Gastrocnemius medialis (tissue), 4 donors: Measurements from ENCODE around the gene ITGAV. TPM values are rescaled to one million over a fixed set of nuclear protein-coding genes. Genes with fewer than 3 reads are reported as not detected.

Experiments used
- ATAC-seq, 2 donors: fragments of 150-250 bp; one replicate each; pipeline ENCODE4 v1.9.1; 2016
- DNase-seq, 2 donors: peaks; one replicate each; pipeline ENCODE4 v3.0.0-alpha.2; 2019
- H3K27ac ChIP-seq, 4 donors: fragments of 200-600 bp; sonication (generic); 1 replicate in 1 of 4; 2 replicates in 3 of 4; pipeline ENCODE4 v1.5.1; 2016 to 2018; ENCODE audit warnings: mild to moderate bottlenecking in 2 of 4, moderate library complexity in 1 of 4
- H3K27me3 ChIP-seq, 3 donors: fragments of 200-600 bp; sonication (generic) in 2 of 3; 1 replicate in 1 of 3; 2 replicates in 2 of 3; pipeline versions ENCODE4 v1.5.1 to v1.6.0; 2016 to 2019; ENCODE audit warnings: mild to moderate bottlenecking in 1 of 3, moderate library complexity in 1 of 3
- H3K36me3 ChIP-seq, 2 donors: fragments of 200-600 bp; sonication (generic) in 1 of 2; one replicate each; pipeline ENCODE4 v1.5.1; 2017 to 2018
- H3K4me1 ChIP-seq, 2 donors: fragments of 200-600 bp; sonication (generic) in 1 of 2; one replicate each; pipeline ENCODE4 v1.5.1; 2016 to 2017; ENCODE audit warnings: mild to moderate bottlenecking in 2 of 2
- H3K4me3 ChIP-seq, 4 donors: fragments of 200-600 bp; sonication (generic) in 3 of 4; 1 replicate in 1 of 4; 2 replicates in 3 of 4; pipeline ENCODE4 v1.5.1; 2016 to 2019; ENCODE audit warnings: mild to moderate bottlenecking in 2 of 4
- H3K9me3 ChIP-seq, 3 donors: fragments of 200-600 bp; sonication (generic) in 2 of 3; 1 replicate in 1 of 3; 2 replicates in 2 of 3; pipeline ENCODE4 v1.5.1; 2016 to 2019
- CTCF ChIP-seq, 5 experiments: fragments of 450-650 bp in 3 of 5; fragments of 200-600 bp in 2 of 5; sonication (generic) in 2 of 5; IDR thresholded peaks in 4 of 5; conservative IDR thresholded peaks in 1 of 5; 1 replicate in 4 of 5; 2 replicates in 1 of 5; pipeline ENCODE4 v1.5.1; 2016 to 2019; ENCODE audit warnings: antibody characterized with exemption in 5 of 5, mild to moderate bottlenecking in 3 of 5, moderate library complexity in 3 of 5
- POLR2A ChIP-seq, 2 donors: fragments of 450-650 bp; IDR thresholded peaks; one replicate each; pipeline ENCODE4 v1.6.1; 2017; ENCODE audit warnings: antibody characterized with exemption in 2 of 2, mild to moderate bottlenecking in 2 of 2, moderate library complexity in 2 of 2
- in situ Hi-C, 4 donors: fragments of 200-750 bp; cut with MboI; loops; one replicate each; pipeline versions ENCODE4 v1.15.0 to v1.8.0; 2017; ENCODE audit warnings: low sequenced_read_pairs in 4 of 4
- intact Hi-C: fragments of 100-400 bp; cut with DNase I; formaldehyde crosslinking; loops from one replicate; pipeline ENCODE4 v1.15.1; 2023; ENCODE audit warnings: low total_unique reads
- total RNA-seq, 4 donors: library from RNA; depleted of rRNA; stranded (reverse); fragments of >200 nt; gene quantifications; one replicate each; pipeline versions ENCODE4 v1.1.0 to v1.2.3, GENCODE V29; 2016

The ITGAV gene
- total RNA-seq, 4 donors from 2014 or later = 30.0 to 63.1 (median 47.4) TPM

- DNase-seq = no peak
- H3K27me3 ChIP-seq = no peaks in the 10 kb centered on the region
- ATAC-seq = no peak
- in situ Hi-C loops = no loop called here
- H3K36me3 ChIP-seq = no peaks in the 10 kb centered on the region
- no peaks in the 10 kb centered on the region for H3K4me1 ChIP-seq
- no peak overlapping the region for H3K27ac ChIP-seq
- TF ChIP-seq POLR2A (IDR thresholded peaks at IDR 0.05) (no peak), CTCF (IDR thresholded peaks at IDR 0.05 in 4 of 5, conservative IDR thresholded peaks at IDR 0.05 in 1 of 5) (no peak)
- no peaks in the 10 kb centered on the region for H3K9me3 ChIP-seq
- no peak overlapping the region for H3K4me3 ChIP-seq
- intact Hi-C loops = no loop called here
Observed at GRCh38 chr2:186713691-186714090, 123.8 kb downstream of the ITGAV start.

- H3K27ac ChIP-seq = no peak overlapping the region
- H3K36me3 ChIP-seq = no peaks in the 10 kb centered on the region
- intact Hi-C loops (no loop called here), in situ Hi-C loops (no loop called here)
- no peak for DNase-seq
- no peaks in the 10 kb centered on the region for H3K9me3 ChIP-seq
- ATAC-seq = no peak
- H3K4me3 ChIP-seq = no peak overlapping the region
- TF ChIP-seq CTCF (IDR thresholded peaks at IDR 0.05 in 4 of 5, conservative IDR thresholded peaks at IDR 0.05 in 1 of 5) = no peak
- TF ChIP-seq POLR2A (IDR thresholded peaks at IDR 0.05) = no peak
- H3K27me3 ChIP-seq = no peaks in the 10 kb centered on the region
- no peaks in the 10 kb centered on the region for H3K4me1 ChIP-seq
Observed at GRCh38 chr2:186714611-186715010, 124.8 kb downstream of the ITGAV start.

- Histone ChIP-seq H3K9me3 (no peaks in the 10 kb centered on the region), H3K27me3 (no peaks in the 10 kb centered on the region), H3K36me3 (no peaks in the 10 kb centered on the region), H3K4me1 (no peaks in the 10 kb centered on the region), H3K27ac (no peak overlapping the region), H3K4me3 (no peak overlapping the region)
- TF ChIP-seq CTCF (IDR thresholded peaks at IDR 0.05 in 4 of 5, conservative IDR thresholded peaks at IDR 0.05 in 1 of 5) (no peak), POLR2A (IDR thresholded peaks at IDR 0.05) (no peak)
- intact Hi-C loops (no loop called here), in situ Hi-C loops (no loop called here)
- ATAC-seq = no peak
- no peak for DNase-seq
Observed at GRCh38 chr2:186716004-186716403, 126.1 kb downstream of the ITGAV start.

- DNase-seq = no peak
- no peaks in the 10 kb centered on the region for H3K4me1 ChIP-seq
- H3K36me3 ChIP-seq = no peaks in the 10 kb centered on the region
- H3K4me3 ChIP-seq = no peak overlapping the region
- intact Hi-C loops = no loop called here
- in situ Hi-C loops = no loop called here
- TF ChIP-seq POLR2A (IDR thresholded peaks at IDR 0.05) (no peak), CTCF (IDR thresholded peaks at IDR 0.05 in 4 of 5, conservative IDR thresholded peaks at IDR 0.05 in 1 of 5) (no peak)
- no peak for ATAC-seq
- no peak overlapping the region for H3K27ac ChIP-seq
- no peaks in the 10 kb centered on the region for H3K27me3 ChIP-seq
- no peaks in the 10 kb centered on the region for H3K9me3 ChIP-seq
Observed at GRCh38 chr2:186716899-186717298, 127.0 kb downstream of the ITGAV start.

- Histone ChIP-seq H3K4me3 (no peak overlapping the region), H3K36me3 (no peaks in the 10 kb centered on the region), H3K27me3 (no peaks in the 10 kb centered on the region), H3K27ac (no peak overlapping the region), H3K4me1 (no peaks in the 10 kb centered on the region), H3K9me3 (no peaks in the 10 kb centered on the region)
- in situ Hi-C loops (no loop called here), intact Hi-C loops (no loop called here)
- ATAC-seq (no peak), DNase-seq (no peak)
- TF ChIP-seq CTCF (IDR thresholded peaks at IDR 0.05 in 4 of 5, conservative IDR thresholded peaks at IDR 0.05 in 1 of 5) = no peak
- no peak for TF ChIP-seq POLR2A (IDR thresholded peaks at IDR 0.05)
Observed at GRCh38 chr2:186717320-186718007, 127.6 kb downstream of the ITGAV start.
